ENCODE data around the gene LHFPL4.
"Not testable (repeated sequence)": the region's sequence is repeated elsewhere in the genome, so short reads cannot be mapped to it uniquely, and the experiment has no call there.

The LHFPL4 gene

GRCh38 chr3:9534429-9534828, 19.2 kb downstream of the LHFPL4 start:
- DNase-seq: no peak

GRCh38 chr3:9525078-9525477, 28.5 kb downstream of the LHFPL4 start:
- DNase-seq: no peak

DNA sequence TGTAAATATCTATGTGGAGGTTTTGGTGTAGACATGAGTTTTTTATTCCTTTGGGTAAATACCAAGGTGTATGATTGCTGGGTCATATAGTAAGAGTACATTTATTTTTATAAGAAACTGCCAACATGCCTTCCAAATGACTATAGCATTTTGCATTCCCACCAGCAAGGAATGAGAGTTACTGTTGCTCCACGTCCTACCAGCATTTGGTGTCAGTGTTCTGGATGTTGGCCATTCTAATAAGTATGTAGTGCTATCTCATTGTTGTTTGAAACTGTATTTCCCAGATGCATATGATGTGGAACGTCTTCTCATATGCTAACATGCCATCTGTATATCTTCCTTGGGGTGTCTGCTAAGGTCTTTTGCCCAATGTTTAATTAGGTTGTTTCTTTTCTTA, 38.7 kb downstream of the LHFPL4 start:
- DNase-seq: no peak

- no peak for DNase-seq
Measured at GRCh38 chr3:9514306-9514705, 39.3 kb downstream of the LHFPL4 start.

- no peak for DNase-seq
Measured at GRCh38 chr3:9512456-9513045, 41.1 kb downstream of the LHFPL4 start.

DNA sequence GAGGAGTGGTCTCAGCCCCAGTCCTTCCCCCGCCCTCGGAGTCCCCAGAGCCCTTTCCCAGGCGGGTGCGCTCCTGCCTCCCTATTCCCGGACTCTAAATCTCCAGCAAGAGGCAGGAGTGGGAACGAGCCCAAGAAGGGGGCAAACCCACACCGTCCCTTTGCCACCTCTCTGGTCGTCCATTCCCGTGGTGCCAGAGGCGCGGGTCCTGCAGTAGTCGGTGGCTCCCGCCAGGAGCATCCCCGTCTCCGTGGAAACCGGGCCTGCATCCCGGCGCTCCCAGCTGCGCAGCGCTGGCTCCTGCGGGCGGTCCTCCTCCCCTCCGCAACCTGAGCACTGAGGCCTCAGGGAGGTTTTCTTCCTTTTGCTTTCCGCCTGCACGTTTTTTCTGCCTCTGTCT, 44.8 kb downstream of the LHFPL4 start:
- DNase-seq: no peak

DNA sequence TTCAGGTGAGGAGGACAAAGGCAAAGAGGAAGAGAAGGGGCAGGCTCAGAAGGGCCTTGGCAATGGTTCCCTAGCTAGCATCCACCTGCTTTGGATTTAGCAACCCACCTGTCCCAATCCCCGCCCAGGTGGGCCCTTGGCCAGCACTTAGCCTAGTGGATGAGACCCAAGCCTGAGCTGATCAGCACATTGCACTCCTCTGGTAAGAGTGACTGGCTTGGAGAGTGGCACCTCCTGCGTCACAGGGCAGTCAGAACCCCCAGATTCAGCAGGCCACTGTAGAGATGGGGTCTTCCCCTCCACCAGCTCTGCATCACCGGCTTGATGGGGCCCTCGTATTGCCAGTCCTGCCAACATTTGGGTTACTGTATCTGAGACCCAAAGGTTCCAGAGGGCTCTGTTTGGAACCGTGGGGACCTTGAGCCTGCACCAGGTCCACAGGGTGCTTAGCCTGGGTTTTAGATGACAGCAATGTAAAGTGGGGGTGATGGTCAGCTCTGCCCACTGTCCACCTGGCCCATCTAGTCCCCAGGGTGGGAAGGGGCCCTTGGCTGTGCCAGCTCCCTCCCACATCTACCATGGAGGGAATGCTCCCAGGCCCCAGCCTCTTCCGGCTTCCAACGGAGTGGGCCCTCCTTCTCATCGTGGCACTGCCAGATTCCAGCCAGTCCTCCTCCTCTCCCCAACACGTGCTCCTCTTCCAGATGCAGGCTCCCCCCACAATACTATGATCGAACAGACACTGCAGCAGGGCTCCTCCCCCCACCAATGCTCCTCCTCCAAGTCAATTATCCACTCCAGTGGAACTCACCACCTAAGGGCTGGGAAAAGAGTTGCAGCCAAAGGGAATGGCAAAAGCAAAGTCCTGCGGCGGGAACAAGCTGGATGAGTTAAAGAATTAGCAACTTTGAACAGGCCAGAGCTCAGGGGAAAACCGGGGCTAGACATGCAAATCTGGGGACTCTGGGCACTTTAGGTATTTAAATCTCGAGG, 45.7 kb downstream of the LHFPL4 start:
- no peak for DNase-seq

- peak; percentile 39 to 64 for DNase-seq
Measured at GRCh38 chr3:9503283-9503682, 50.3 kb downstream of the LHFPL4 start.

DNA sequence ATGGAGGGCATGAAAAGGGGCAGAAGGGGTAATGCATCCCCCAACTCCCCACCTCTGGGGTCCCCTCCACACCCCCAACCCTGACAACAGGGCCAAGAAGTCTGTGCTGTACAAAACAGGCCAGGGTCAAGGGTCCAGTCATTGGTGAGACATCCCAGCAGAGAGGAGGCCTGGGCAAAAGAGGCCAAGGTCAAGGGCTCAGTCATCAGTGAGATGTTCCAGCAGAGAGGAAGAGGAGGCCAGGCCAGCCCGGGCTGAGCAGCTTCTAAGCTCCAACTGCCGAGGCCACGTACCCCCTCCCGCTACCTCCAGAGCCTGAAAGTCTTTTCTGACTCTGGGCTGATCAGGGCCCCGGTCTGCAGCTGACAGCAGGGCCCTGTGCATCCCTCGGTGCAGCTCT, 52.4 kb downstream of the LHFPL4 start:
- no peak for DNase-seq

DNA sequence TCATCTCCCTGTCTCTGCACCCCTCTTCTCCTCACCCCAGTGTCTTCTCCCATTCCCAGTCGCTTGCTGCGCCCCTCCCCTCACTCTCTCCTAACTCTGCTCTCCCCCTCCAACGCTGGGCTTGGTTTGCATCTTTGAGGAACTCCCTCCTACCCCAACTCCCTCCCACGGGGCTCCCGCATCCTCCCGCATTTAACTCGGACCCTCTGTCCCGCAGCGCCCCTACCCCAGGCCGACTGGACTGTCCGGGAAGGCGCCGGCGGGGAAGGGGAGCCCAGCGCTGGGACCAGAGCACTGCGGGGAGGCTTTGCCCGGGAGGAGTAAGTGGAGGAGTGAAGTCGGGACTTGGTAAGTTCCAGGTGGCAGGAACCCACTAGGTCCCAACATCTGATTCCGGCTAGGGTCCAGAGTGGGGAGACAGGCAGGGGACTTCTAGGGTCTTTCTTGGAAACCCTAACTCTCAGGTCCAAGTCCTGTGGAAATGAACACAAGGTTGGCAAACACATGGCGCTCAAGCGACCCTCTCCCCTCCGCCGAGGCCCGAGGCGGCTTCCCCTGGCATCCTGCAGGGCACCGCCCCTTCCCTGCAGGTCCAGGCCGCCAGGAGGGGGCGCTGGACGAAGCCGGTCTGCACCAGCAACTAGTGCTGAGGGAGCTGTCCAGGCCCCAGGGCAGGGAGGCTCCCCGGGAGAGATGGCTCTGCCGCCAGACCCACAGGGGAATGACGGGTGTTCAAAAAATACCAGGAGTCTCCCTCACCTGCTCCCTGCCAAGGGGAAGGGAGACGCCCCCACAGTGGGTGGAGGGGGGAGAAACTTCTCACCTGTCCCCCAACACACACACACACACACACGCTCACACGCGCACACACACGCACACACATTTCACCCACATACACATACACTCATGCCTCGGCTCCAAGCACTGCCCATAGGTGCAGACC, 53.2 kb downstream of the LHFPL4 start:
- peak; percentile 34 to 48 for DNase-seq

DNA sequence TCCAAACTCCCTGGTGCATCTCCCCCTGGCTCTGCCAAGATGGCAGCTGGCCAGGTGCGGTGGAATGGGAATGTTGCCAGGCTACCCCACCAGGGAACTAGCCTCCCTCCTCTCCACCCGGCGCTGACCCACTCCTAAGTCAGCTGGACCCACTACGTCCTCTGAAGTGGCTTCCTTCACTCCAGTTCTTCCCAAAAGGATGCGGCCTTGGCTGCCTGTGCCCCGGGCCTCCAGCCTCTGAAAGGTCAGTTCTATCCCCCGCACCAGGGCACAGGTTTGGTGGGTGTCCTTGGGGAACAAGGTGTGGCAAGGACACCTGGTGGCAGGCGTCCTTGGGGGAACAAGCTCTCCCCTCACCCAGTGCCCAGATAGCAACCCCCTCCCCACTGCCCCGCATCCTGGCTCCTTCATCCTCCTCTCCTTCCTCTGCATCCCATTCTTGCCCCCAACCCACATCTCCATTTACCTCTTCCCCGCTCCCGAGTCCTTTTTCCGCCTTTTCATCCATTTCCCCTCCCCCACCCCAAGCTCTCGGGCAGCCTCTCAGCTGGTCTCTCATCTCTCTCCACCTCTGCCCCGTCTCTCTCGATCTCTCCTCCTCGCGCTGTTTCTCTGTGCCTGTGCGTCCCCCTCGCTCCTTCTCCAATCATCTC, 54.0 kb downstream of the LHFPL4 start:
- DNase-seq: no peak

- DNase-seq: no peak
Measured at GRCh38 chr3:9498781-9499180, 54.8 kb downstream of the LHFPL4 start.

DNA sequence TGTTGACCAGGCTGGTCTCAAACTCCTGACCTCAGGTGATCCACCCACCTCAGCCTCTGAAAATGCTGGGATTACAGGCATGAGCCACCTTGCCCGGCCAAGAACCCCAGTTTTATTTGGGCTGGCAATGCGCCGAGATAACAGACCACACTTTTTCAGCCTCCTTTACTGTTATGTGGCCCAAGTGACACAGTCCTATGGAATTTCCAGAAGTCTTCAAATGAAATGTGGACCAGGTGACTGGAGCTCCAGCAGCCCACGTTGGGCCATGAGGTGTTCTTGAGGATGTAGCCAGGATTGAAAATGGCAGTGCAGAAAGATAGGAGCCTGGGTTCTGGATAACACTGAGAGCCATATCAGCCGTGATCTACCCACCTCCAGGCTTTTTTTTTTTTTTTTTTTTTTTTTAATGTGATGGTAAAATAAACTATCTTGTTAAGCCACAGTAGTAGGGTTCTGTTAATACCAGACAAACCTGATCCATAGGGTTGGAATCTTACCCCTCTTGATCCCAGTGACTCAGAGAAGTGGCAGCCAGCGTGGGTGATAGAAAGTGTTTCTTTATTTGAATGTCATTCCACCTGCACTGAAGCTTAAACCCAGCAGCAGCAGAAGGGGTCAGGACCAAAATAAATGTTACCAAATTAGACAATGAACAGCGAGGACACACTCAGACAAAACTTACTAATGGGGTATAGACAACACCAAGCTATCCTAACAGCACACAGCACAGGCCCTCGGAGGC, 55.6 kb downstream of the LHFPL4 start:
- DNase-seq: no peak

DNA sequence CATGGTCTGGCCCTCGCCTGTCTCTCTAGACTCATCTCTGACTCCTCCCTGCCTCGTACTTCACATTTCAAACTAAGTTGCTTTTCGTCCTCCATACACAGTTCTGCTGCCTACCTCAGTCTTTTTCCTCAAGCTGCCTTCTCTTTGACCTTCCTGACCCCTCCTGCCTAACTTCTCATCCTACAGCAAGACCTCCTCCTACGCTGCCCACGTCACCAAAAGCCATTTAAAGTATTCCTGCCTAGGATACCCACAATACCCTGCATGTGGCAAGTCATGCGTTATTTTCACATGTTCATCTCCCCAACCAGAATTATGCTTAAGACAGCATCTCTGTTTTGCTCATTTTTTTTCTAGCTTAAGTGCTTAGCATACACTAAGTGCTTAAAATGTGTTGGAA, 56.7 kb downstream of the LHFPL4 start:
- DNase-seq: no peak

DNA sequence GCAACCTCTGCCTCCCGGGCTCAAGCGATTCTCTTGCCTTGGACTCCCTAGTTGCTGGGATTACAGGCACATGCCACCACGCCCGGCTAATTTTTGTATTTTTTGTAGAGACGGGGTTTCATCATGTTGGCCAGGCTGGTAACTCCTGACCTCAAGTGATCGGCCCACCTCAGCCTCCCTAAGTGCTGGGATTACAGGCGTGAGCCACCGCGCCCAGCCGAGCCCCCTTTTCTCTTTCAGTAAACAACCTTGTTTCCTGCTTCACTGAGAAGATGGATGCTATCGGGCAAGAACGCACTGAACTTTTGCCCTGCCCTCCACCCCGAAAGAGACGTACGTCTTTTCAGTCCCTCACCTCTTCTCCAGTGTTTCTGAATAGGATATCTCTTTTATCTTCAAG, 59.6 kb downstream of the LHFPL4 start:
- not testable (repeated sequence) for DNase-seq

- no peak for DNase-seq
Measured at GRCh38 chr3:9491506-9491905, 62.1 kb downstream of the LHFPL4 start.

GRCh38 chr3:9485248-9485647, 68.4 kb downstream of the LHFPL4 start:
- DNase-seq: no peak

GRCh38 chr3:9480265-9480664, 73.4 kb downstream of the LHFPL4 start:
- no peak for DNase-seq

GRCh38 chr3:9476935-9477334, 76.7 kb downstream of the LHFPL4 start:
- no peak for DNase-seq

GRCh38 chr3:9474482-9474881, 79.1 kb downstream of the LHFPL4 start:
- no peak for DNase-seq

DNA sequence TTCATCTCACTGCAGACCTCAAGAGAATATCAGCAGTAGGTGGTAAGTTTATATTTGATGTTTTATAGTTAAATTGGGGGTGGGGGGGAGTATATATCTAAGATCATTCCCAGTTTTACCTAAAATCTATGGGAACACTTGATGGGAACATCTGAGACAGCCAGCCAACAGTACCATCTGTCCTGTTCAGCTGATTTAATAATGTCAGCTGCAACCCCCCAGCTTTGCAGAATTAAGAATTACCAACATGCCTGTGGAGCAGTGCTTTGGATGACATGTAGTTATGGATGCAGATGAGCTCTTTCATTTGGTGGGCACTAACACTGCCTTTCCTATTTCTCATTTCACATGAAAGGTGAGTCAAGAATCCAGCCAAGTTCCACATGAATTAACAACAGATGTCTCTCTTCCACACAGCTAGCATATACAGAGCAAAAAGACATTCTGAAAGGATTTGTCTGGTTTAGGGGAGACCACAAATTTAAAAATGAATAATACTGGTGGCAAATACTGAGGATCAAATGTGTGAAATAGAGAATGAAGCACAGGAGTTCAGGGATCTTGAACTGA, 80.0 kb downstream of the LHFPL4 start:
- no peak for DNase-seq

DNA sequence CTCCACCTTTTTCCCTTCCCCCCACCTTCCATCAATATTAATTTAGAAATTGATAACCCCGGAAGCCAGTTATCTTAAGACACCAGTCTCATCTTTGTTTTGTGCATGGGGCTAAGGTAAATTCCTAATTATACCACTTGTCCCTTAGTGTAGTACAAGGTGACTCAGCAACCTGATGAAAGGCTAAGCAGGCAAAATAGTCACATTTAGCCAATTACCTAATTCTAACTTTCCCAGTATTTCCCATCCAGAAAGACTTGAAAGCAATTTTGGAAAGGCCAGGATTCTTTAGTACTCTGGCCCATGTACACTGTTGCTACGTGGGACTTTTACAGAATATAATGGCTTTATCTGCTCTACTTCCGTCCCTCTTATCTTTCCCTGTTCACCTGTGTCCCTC, 83.6 kb downstream of the LHFPL4 start:
- DNase-seq: no peak

Data from activated CD4-positive, alpha-beta T cell treated with anti-CD3 and anti-CD28 coated beads for 4 hours (primary cell).